Keratinocyte (primary cell): Measurements from ENCODE around the gene ATF6B. TPM values are rescaled to one million over a fixed set of nuclear protein-coding genes. Genes with fewer than 3 reads are reported as not detected.

Experiments used
- DNase-seq: peaks from one replicate; pipeline ENCODE4 v3.0.0-alpha.2; 2011; ENCODE audit warnings: low read depth, missing footprints, low spot score
- FAIRE-seq: peaks from 2 replicates; lab custom pipeline; 2011; peaks lifted over from hg19 to GRCh38; lab: Jason Lieb, UNC
- H2AFZ ChIP-seq: 2 replicates; pipeline ENCODE4 v1.6.0; 2012; ENCODE audit warnings: low read length, control low read depth, inconsistent platforms; ENCODE audit not compliant: control insufficient read depth
- H3K27ac ChIP-seq: 2 replicates; pipeline ENCODE4 v1.5.1; 2011; ENCODE audit warnings: low read length; ENCODE audit not compliant: control insufficient read depth, insufficient read depth
- H3K27me3 ChIP-seq: 3 replicates; pipeline ENCODE4 v1.6.0; 2011; ENCODE audit warnings: low read length; ENCODE audit not compliant: control insufficient read depth, insufficient read depth; ENCODE audit errors: extremely low read depth
- H3K36me3 ChIP-seq, 2 experiments: 2 replicates in 1 of 2; 3 replicates in 1 of 2; pipeline ENCODE4 v1.5.1; 2011; ENCODE audit warnings: low read length in 2 of 2, mild to moderate bottlenecking in 1 of 2; ENCODE audit not compliant: control insufficient read depth in 2 of 2, insufficient read depth in 2 of 2; ENCODE audit errors: extremely low read depth in 1 of 2
- H3K4me1 ChIP-seq: 3 replicates; pipeline ENCODE4 v1.5.1; 2011; ENCODE audit warnings: low read length; ENCODE audit not compliant: control insufficient read depth, insufficient read depth; ENCODE audit errors: extremely low read depth
- H3K4me2 ChIP-seq: 3 replicates; pipeline ENCODE4 v1.6.0; 2011; ENCODE audit warnings: low read depth, low read length; ENCODE audit not compliant: control insufficient read depth, insufficient read depth; ENCODE audit errors: extremely low read depth
- H3K4me3 ChIP-seq, 3 experiments: fragments of 200-600 bp in 1 of 3; sonication (generic) in 1 of 3; 2 replicates in 2 of 3; 3 replicates in 1 of 3; pipeline ENCODE4 v1.5.1; 2011 to 2016; ENCODE audit warnings: low read length in 3 of 3, mild to moderate bottlenecking in 3 of 3, control low read depth in 2 of 3, inconsistent platforms in 1 of 3, low read depth in 1 of 3, mixed read lengths in 1 of 3, mixed run types in 1 of 3, moderate library complexity in 1 of 3; ENCODE audit not compliant: control insufficient read depth in 2 of 3, insufficient read depth in 2 of 3; ENCODE audit errors: extremely low read depth in 1 of 3
- H3K79me2 ChIP-seq: 2 replicates; pipeline ENCODE4 v1.6.0; 2012; ENCODE audit warnings: low read length; ENCODE audit not compliant: control insufficient read depth, insufficient read depth
- H3K9ac ChIP-seq: 3 replicates; pipeline ENCODE4 v1.6.0; 2011; ENCODE audit warnings: low read length; ENCODE audit not compliant: control insufficient read depth, insufficient read depth; ENCODE audit errors: extremely low read depth
- H3K9me1 ChIP-seq: 3 replicates; pipeline ENCODE4 v1.6.0; 2011; ENCODE audit warnings: low read length; ENCODE audit not compliant: control insufficient read depth, insufficient read depth; ENCODE audit errors: extremely low read depth
- H3K9me3 ChIP-seq: 2 replicates; pipeline ENCODE4 v1.5.1; 2012; ENCODE audit warnings: low read depth, low read length; ENCODE audit not compliant: control insufficient read depth
- H4K20me1 ChIP-seq: 3 replicates; pipeline ENCODE4 v1.6.0; 2011; ENCODE audit warnings: low read length; ENCODE audit not compliant: control insufficient read depth, insufficient read depth; ENCODE audit errors: extremely low read depth
- EZH2 ChIP-seq: IDR thresholded peaks from one replicate; pipeline ENCODE4 v1.6.1; 2012; ENCODE audit warnings: inconsistent platforms, mild to moderate bottlenecking, low read length, moderate library complexity
- dilution Hi-C: fragments of 300-500 bp; cut with MboI; formaldehyde crosslinking; loops from one replicate; pipeline ENCODE4 v1.7.0; 2020; ENCODE audit warnings: low sequenced_read_pairs; ENCODE audit not compliant: extremely low pct_ligation_motif_present
- polyA plus RNA-seq, 5 experiments: library from polyadenylated mRNA; depleted of rRNA in 3 of 5; stranded (reverse) in 3 of 5; stranded (forward) in 1 of 5; unstranded in 1 of 5; fragments of >200 nt; gene quantifications; 1 replicate in 1 of 5; 2 replicates in 3 of 5; 3 replicates in 1 of 5; pipeline versions ENCODE4 v1.2.1 to v1.2.3, GENCODE V29; 2011 to 2012; ENCODE audit warnings: missing spikeins in 2 of 5, low read depth in 1 of 5, low replicate concordance in 1 of 5
- TF ChIP-seq, protein P1 (sequence below), 3 experiments: IDR thresholded peaks in 1 of 3; conservative IDR thresholded peaks in 1 of 3; optimal IDR thresholded peaks in 1 of 3; 2 replicates in 2 of 3; 3 replicates in 1 of 3; pipeline versions ENCODE3 to v1.5.1; 2011; ENCODE audit warnings: low read length in 3 of 3, mild to moderate bottlenecking in 3 of 3, moderate library complexity in 2 of 3, control low read depth in 1 of 3, inconsistent platforms in 1 of 3; ENCODE audit not compliant: insufficient read depth in 2 of 3; ENCODE audit errors: extremely low read depth in 1 of 3

The ATF6B gene
- polyA plus RNA-seq, 1 donor (not counting 4 experiments of a cell fraction or from before 2014, with no cell fraction given): 30.4 TPM

DNA sequence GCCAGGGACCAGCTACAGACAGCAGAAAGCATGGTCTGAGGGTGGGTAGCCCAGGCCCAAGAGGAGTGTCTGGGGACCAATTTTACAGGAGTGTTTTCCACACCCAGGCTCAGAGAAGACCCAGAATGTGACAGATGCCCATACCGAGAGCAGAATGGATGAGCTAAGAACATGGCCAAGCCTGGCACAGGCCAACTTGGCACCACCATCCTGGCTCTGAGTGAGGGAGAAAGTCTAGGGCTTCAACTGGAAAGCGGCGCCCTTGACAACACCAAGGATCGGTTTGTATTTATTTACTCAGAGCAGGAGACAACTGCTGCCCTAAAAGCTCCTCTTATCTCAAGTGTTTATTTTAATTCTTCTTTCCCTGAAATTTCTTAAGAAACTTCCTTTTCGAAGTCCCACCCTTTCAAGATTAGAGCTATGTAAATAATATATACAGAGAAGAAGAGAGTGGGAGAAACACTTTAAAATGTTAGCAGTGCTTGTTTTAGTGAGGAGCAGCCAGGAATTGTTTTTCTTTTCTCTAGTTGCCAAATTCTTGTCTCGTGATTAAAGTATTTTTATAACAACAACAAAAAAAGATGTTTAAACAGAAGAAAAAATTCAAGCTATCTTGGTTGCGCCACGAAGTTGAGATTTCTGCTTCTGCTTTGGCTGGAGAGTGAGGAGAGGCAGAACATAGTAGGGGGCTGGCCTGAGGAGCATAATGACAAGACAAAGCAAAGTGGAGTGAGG, 35.1 kb downstream of the ATF6B start:
- H3K36me3 ChIP-seq: no peaks in the 10 kb centered on the region
- H3K4me2 ChIP-seq: no peak overlapping the region
- H3K27ac ChIP-seq: no peak overlapping the region
- peaks cover 5% of the 10 kb centered on the region for H3K4me1 ChIP-seq
- no peaks in the 10 kb centered on the region for H3K9me1 ChIP-seq
- peaks cover 50% of the 10 kb centered on the region for H3K27me3 ChIP-seq
- no peak overlapping the region for H2AFZ ChIP-seq
- no peak overlapping the region for H3K9ac ChIP-seq
- TF ChIP-seq, protein P1, sequence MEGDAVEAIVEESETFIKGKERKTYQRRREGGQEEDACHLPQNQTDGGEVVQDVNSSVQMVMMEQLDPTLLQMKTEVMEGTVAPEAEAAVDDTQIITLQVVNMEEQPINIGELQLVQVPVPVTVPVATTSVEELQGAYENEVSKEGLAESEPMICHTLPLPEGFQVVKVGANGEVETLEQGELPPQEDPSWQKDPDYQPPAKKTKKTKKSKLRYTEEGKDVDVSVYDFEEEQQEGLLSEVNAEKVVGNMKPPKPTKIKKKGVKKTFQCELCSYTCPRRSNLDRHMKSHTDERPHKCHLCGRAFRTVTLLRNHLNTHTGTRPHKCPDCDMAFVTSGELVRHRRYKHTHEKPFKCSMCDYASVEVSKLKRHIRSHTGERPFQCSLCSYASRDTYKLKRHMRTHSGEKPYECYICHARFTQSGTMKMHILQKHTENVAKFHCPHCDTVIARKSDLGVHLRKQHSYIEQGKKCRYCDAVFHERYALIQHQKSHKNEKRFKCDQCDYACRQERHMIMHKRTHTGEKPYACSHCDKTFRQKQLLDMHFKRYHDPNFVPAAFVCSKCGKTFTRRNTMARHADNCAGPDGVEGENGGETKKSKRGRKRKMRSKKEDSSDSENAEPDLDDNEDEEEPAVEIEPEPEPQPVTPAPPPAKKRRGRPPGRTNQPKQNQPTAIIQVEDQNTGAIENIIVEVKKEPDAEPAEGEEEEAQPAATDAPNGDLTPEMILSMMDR (optimal IDR thresholded peaks at IDR 0.05 in 1 of 3, IDR thresholded peaks at IDR 0.05 in 1 of 3, conservative IDR thresholded peaks at IDR 0.05 in 1 of 3; ENCODE audit: extremely low read depth in 1 of 3, insufficient read depth in 2 of 3, low read length in 3 of 3): no peak
- TF ChIP-seq EZH2: no peak
- H3K4me3 ChIP-seq: no peak overlapping the region
- H3K79me2 ChIP-seq: no peaks in the 10 kb centered on the region
- no peaks in the 10 kb centered on the region for H3K9me3 ChIP-seq
- FAIRE-seq (no peak), DNase-seq (no peak)
- H4K20me1 ChIP-seq: no peaks in the 10 kb centered on the region
- dilution Hi-C loops: no loop called here

DNA sequence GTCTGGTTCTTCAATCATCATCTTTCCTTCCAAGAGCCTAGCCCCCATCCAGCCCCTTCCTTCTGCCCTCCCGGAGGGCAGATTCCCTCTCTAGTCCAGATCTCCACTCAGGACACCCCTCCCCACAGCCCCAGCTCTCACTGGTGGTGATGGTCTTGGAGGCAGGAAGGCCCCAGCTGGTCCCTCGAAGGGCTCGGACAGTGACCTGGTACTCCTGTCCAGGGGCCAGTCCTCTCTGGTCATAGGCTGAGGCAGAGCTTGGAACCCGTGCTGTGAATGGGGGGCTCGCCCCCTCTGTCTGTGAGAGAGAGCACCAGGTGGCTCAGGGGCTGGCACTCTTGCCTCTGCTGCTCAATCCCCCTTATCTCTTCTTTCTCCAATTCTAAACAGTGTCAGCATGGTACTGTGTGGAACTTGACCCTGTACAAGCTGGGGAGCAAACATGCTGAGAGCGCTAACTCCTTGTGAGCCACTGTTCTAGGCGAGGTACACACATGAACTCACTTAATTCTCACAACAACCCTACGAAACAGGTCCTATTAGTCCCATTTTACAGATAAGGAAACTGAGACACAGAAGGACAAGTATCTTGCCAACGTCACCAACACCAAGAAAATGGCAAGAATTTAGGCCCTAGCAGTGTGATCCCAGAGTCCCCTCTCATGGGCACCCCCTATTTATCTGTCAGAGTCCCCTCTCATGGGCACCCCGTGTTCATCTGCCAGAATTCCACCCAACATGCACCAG, 38.8 kb downstream of the ATF6B start:
- DNase-seq: no peak
- no peak overlapping the region for H3K27ac ChIP-seq
- H3K9ac ChIP-seq: no peak overlapping the region
- no peaks in the 10 kb centered on the region for H3K4me1 ChIP-seq
- H3K9me1 ChIP-seq: no peaks in the 10 kb centered on the region
- H3K36me3 ChIP-seq: no peaks in the 10 kb centered on the region
- dilution Hi-C loops: no loop called here
- no peak for FAIRE-seq
- no peak overlapping the region for H2AFZ ChIP-seq
- peaks cover 22% of the 10 kb centered on the region for H3K27me3 ChIP-seq
- TF ChIP-seq, protein P1 (optimal IDR thresholded peaks at IDR 0.05 in 1 of 3, IDR thresholded peaks at IDR 0.05 in 1 of 3, conservative IDR thresholded peaks at IDR 0.05 in 1 of 3; ENCODE audit: extremely low read depth in 1 of 3, insufficient read depth in 2 of 3, low read length in 3 of 3): no peak
- TF ChIP-seq EZH2: no peak
- H4K20me1 ChIP-seq: no peaks in the 10 kb centered on the region
- H3K4me3 ChIP-seq: no peak overlapping the region
- H3K4me2 ChIP-seq: no peak overlapping the region
- no peaks in the 10 kb centered on the region for H3K9me3 ChIP-seq
- H3K79me2 ChIP-seq: no peaks in the 10 kb centered on the region
